ENCODE measurements around the gene FADS2. TPM values are rescaled to one million over a fixed set of nuclear protein-coding genes. Genes with fewer than 3 reads are reported as not detected.

Gene FADS2
- polyA plus RNA-seq, 1 donor from 2014 or later, result 145 TPM

- Histone ChIP-seq H3K36me3 (ENCODE audit: insufficient read depth, low read length) (peaks cover 5% of the 10 kb centered on the region), H3K27me3 (ENCODE audit: insufficient read depth, low read depth, low read length) (no peaks in the 10 kb centered on the region), H3K9me3 (ENCODE audit: low read length) (no peaks in the 10 kb centered on the region), H3K27ac (ENCODE audit: low read length) (no peak overlapping the region), H3K4me3 (ENCODE audit: low read length) (no peak overlapping the region), H3K79me2 (replicated peaks; ENCODE audit: insufficient read depth, low read length) (no peaks in the 10 kb centered on the region), H3K4me2 (ENCODE audit: low read length) (no peak overlapping the region), H4K20me1 (ENCODE audit: insufficient read depth) (no peaks in the 10 kb centered on the region), H3K9ac (ENCODE audit: low read length) (no peak overlapping the region), H3F3A (ENCODE audit: insufficient read depth, low read length, poor library complexity, severe bottlenecking) (no peaks in the 10 kb centered on the region), H3K9me2 (ENCODE audit: insufficient read depth, low read length) (no peaks in the 10 kb centered on the region), H2AFZ (ENCODE audit: low read depth, low read length) (no peak overlapping the region)
- TF ChIP-seq EZH2 (IDR thresholded peaks at IDR 0.05; ENCODE audit: borderline replicate concordance, insufficient read depth, low read length, poor library complexity, severe bottlenecking) (no peak), SMC3 (conservative IDR thresholded peaks at IDR 0.05; ENCODE audit: poor library complexity) (no peak), CTCF (IDR thresholded peaks at IDR 0.05; ENCODE audit: poor library complexity, severe bottlenecking) (no peak), EP300 (conservative IDR thresholded peaks at IDR 0.05; ENCODE audit: poor library complexity, severe bottlenecking) (no peak), RAD21 (conservative IDR thresholded peaks at IDR 0.05) (no peak), POLR2AphosphoS5 (IDR thresholded peaks at IDR 0.05) (no peak), TAF1 (IDR thresholded peaks at IDR 0.05; ENCODE audit: low read depth) (no peak), MXI1 (conservative IDR thresholded peaks at IDR 0.05; ENCODE audit: poor library complexity, severe bottlenecking) (no peak), REST (IDR thresholded peaks at IDR 0.05; ENCODE audit: borderline replicate concordance) (no peak)
Observed at GRCh38 chr11:61855939-61856680, 28.0 kb downstream of the FADS2 start.

GRCh38 chr11:61860054-61860903 lies 32.2 kb downstream of the FADS2 start:
- Histone ChIP-seq H3K9ac (ENCODE audit: low read length) (no peak overlapping the region), H3K4me3 (ENCODE audit: low read length) (no peak overlapping the region), H4K20me1 (ENCODE audit: insufficient read depth) (no peaks in the 10 kb centered on the region), H3K27ac (ENCODE audit: low read length) (no peak overlapping the region), H3K4me2 (ENCODE audit: low read length) (no peak overlapping the region), H3K27me3 (ENCODE audit: insufficient read depth, low read depth, low read length) (no peaks in the 10 kb centered on the region), H3K9me2 (ENCODE audit: insufficient read depth, low read length) (no peaks in the 10 kb centered on the region), H3K79me2 (replicated peaks; ENCODE audit: insufficient read depth, low read length) (no peaks in the 10 kb centered on the region), H3F3A (ENCODE audit: insufficient read depth, low read length, poor library complexity, severe bottlenecking) (no peaks in the 10 kb centered on the region), H3K36me3 (ENCODE audit: insufficient read depth, low read length) (peaks cover 5% of the 10 kb centered on the region), H3K9me3 (ENCODE audit: low read length) (no peaks in the 10 kb centered on the region), H2AFZ (ENCODE audit: low read depth, low read length) (no peak overlapping the region)
- TF ChIP-seq TAF1 (IDR thresholded peaks at IDR 0.05; ENCODE audit: low read depth) (no peak), MXI1 (conservative IDR thresholded peaks at IDR 0.05; ENCODE audit: poor library complexity, severe bottlenecking) (no peak), CTCF (IDR thresholded peaks at IDR 0.05; ENCODE audit: poor library complexity, severe bottlenecking) (no peak), POLR2AphosphoS5 (IDR thresholded peaks at IDR 0.05) (no peak), RAD21 (conservative IDR thresholded peaks at IDR 0.05) (no peak), EZH2 (IDR thresholded peaks at IDR 0.05; ENCODE audit: borderline replicate concordance, insufficient read depth, low read length, poor library complexity, severe bottlenecking) (no peak), EP300 (conservative IDR thresholded peaks at IDR 0.05; ENCODE audit: poor library complexity, severe bottlenecking) (no peak), SMC3 (conservative IDR thresholded peaks at IDR 0.05; ENCODE audit: poor library complexity) (no peak), REST (IDR thresholded peaks at IDR 0.05; ENCODE audit: borderline replicate concordance) (no peak)
